Bronchial epithelial cell (primary cell): ENCODE measurements around the gene CDC45. TPM values are rescaled to one million over a fixed set of nuclear protein-coding genes. Genes with fewer than 3 reads are reported as not detected.

Experiments
- DNase-seq: peaks from one replicate; pipeline ENCODE4 v3.0.0-alpha.2; 2010; ENCODE audit warnings: low read depth
- FAIRE-seq: peaks from 2 replicates; lab custom pipeline; 2011; peaks lifted over from hg19 to GRCh38; lab: Jason Lieb, UNC
- H3K27me3 ChIP-seq: 2 replicates; pipeline ENCODE4 v1.5.1; 2011; ENCODE audit warnings: low read length; ENCODE audit not compliant: control insufficient read depth, insufficient read depth
- H3K36me3 ChIP-seq: 2 replicates; pipeline ENCODE4 v1.5.1; 2011; ENCODE audit warnings: low read length; ENCODE audit not compliant: control insufficient read depth, insufficient read depth
- H3K4me3 ChIP-seq: 2 replicates; pipeline ENCODE4 v1.5.1; 2011; ENCODE audit warnings: mild to moderate bottlenecking, low read depth, low read length, control low read depth
- total RNA-seq: library from RNA; depleted of rRNA; stranded (reverse); fragments of >200 nt; gene quantifications from 2 replicates; pipeline ENCODE4 v1.2.1, GENCODE V29; 2014
- TF ChIP-seq, protein P1 (sequence below): IDR thresholded peaks from 2 replicates; pipeline ENCODE4 v1.5.1; 2011; ENCODE audit warnings: mild to moderate bottlenecking, moderate library complexity, low read length, control low read depth, inconsistent platforms; ENCODE audit not compliant: insufficient read depth, severe bottlenecking

Gene CDC45
- total RNA-seq, 1 donor from 2014 or later, result 0.26 TPM

DNA sequence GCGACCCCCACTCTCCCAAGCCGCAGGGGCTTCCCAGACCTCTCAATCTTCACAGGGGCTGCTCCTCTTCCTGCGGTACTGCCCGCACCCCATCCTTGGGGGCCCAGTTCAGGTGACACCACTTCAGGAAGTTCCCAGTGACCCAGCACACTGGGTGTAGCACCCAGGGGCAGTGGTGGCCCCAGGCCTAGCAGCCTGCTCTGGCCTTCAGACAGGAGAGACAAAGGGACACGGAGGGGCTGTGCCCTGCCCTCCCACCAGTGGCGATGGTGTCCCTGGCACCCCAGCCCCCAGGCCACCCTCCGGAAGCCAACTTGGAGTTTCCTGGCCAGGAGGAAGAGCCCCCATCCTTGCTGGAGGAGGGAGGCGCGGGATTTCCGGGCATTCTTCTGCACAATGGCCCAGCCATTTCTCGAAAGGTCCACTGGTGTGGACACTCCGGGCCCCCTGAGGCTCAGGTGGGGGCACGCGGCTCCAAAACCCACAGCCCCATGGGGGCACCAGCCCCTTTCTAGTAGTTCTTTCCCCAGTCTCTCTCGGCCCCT is 45.5 kb downstream of the CDC45 start:
- Histone ChIP-seq H3K27me3 (peaks cover 11% of the 10 kb centered on the region), H3K36me3 (no peaks in the 10 kb centered on the region), H3K4me3 (no peak overlapping the region)
- DNase-seq (no peak), FAIRE-seq (no peak)
- TF ChIP-seq, protein P1, sequence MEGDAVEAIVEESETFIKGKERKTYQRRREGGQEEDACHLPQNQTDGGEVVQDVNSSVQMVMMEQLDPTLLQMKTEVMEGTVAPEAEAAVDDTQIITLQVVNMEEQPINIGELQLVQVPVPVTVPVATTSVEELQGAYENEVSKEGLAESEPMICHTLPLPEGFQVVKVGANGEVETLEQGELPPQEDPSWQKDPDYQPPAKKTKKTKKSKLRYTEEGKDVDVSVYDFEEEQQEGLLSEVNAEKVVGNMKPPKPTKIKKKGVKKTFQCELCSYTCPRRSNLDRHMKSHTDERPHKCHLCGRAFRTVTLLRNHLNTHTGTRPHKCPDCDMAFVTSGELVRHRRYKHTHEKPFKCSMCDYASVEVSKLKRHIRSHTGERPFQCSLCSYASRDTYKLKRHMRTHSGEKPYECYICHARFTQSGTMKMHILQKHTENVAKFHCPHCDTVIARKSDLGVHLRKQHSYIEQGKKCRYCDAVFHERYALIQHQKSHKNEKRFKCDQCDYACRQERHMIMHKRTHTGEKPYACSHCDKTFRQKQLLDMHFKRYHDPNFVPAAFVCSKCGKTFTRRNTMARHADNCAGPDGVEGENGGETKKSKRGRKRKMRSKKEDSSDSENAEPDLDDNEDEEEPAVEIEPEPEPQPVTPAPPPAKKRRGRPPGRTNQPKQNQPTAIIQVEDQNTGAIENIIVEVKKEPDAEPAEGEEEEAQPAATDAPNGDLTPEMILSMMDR, result no peak

DNA sequence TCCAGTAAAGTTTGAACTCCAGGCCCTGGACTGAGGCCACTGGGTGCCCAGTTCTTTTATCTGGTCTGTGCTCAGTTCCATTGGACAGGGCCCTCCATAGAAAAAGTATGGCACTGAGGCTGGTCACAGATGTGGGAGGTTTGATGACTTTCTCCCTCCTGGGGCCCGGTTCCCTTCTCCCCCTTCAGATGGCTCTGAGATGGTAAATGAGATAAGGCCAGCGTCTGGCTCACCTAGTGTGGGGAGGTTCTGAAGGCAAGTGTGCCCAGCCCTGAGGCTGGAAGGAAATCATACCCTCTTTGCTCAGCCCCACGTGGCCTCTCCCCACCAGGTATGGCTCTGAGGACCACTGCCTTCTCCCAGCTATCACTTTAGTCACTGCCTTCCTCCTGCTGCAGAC is 45.9 kb downstream of the CDC45 start:
- Histone ChIP-seq H3K36me3 (no peaks in the 10 kb centered on the region), H3K27me3 (peaks cover 11% of the 10 kb centered on the region), H3K4me3 (no peak overlapping the region)
- TF ChIP-seq, protein P1, result no peak
- no peak for DNase-seq
- no peak for FAIRE-seq

DNA sequence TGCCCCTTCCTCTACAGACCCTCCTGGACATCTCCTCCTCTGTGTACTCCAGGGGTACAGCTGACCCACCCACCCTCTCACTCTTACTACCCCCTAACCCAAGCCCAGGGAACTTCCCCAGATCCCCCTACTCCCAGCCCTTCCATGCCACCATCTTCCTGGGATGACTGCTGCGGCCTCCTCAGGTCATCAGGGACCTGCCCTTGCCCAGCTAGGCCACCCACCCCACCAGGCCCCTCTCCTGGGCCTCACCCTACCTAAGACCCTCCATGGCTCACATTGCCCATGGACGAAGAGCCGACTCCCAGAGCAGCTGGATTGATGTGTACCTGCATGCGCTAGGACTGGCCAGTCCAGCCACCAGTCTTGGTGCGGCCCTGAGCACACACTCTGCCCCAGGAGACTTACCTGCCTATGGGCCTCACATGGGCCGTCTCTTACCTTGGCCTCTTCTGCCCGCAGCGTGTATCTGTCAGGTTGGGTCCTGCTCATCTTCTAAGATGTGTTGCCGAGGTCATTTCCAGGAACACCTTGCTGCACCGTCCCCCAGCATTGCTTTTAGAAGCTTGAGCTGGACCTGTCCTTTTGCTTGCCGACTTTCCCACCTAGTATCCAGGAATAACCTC is 46.5 kb downstream of the CDC45 start:
- TF ChIP-seq, protein P1, result no peak
- Histone ChIP-seq H3K27me3 (peaks cover 13% of the 10 kb centered on the region), H3K36me3 (no peaks in the 10 kb centered on the region), H3K4me3 (no peak overlapping the region)
- FAIRE-seq (no peak), DNase-seq (no peak)

DNA sequence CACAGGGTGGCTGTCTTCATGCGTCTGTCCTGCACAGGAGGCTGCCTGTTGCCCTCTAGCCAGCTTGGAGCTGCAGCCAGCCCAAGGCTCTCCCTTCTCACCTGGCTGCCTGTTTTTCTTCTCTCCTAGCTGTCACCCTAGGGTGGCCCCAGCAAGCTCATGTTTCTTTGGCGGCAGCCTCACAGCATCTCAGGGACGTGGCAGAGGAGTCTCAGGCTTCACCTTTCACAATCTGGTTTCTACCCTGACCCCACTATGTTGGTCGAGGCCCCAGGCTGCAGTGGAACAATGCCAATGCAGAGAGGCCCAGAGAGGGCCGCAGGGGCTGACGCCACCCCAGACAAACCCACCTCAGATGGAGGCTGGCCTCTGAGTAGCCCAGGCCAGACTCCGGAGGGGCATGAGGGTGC is 47.0 kb downstream of the CDC45 start:
- FAIRE-seq (no peak), DNase-seq (no peak)

DNA sequence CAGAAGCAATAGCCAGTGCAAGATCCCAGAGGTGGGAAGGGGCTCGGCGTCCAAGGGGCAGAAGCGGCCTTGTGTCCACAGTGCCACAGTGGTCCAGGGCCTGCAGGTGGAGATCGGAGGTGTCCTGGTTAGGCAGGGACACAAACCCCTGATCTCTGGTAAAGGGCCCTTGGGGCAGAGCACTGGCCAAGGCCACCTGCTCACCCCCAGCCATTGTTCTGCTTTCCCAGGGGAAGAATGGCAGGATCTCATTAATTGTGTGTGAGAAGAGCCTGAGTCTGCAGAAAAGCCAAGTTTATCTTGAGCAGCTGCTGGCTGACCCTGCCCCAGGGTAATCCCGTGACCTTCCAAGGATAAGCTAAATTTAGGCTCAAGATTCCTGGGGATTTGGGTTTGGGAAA is 47.6 kb downstream of the CDC45 start:
- no peak for DNase-seq
- Histone ChIP-seq H3K27me3 (peaks cover 13% of the 10 kb centered on the region), H3K4me3 (no peak overlapping the region), H3K36me3 (no peaks in the 10 kb centered on the region)
- TF ChIP-seq, protein P1, result no peak
- no peak for FAIRE-seq

More for the DNA sequence above, 47.0 kb downstream of the CDC45 start:
- Histone ChIP-seq H3K27me3 (peaks cover 13% of the 10 kb centered on the region), H3K4me3 (no peak overlapping the region), H3K36me3 (no peaks in the 10 kb centered on the region)
- TF ChIP-seq, protein P1, result no peak
